ENCODE measurements around the gene IGF2BP1.

Gene IGF2BP1

DNA sequence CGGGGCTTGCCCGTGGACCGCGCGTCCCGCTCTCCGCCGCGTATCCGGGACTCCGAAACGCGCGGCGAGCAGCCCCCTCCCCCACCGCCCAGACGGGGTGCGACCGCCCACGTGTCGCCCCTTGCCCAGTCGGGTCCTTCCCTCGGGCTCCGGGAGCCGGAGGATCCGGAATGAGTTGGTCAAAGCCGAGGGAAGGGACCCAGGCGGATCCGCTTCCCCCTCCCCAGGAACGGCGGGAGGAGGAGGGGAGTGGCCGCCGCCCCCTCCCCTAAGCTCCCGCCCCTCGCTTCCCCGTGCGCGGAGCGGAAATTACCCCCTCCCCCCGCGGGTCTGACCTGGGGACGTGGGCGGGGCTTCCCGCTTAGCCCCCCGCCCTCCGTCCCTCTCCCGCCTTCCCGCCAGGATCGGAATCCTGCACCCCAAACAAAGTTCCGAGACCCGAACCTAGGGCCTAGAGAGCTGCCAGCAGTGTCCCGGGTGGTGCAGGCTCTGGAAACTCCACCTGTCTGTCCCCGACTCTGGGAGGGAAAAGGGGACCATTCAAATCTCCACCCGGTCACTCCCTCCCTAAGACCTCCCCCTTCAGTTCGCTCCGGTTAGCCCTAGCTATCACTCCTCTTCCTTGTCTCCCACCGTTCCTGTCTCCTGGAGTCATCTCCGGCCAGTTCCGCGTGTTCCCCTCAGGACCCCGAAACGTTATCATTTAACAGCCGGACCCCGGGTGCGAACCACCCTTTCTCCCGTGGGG lies 1.0 kb upstream of the IGF2BP1 start:
- DNase-seq (no peak), ATAC-seq (ENCODE audit: insufficient read depth, low read depth) (no peak)
- H2AFZ ChIP-seq (ENCODE audit: low read depth, low read length): no peak overlapping the region
- H3K4me3 ChIP-seq (ENCODE audit: low read depth in 1 of 2, low read length in 2 of 2): no peak overlapping the region
- no peaks in the 10 kb centered on the region for H3K9me3 ChIP-seq (ENCODE audit: insufficient read depth, low read length, severe bottlenecking)
- H3K9ac ChIP-seq (ENCODE audit: low read depth, low read length): no peak overlapping the region
- H3K27ac ChIP-seq (ENCODE audit: low read length): no peak overlapping the region
- H3K4me2 ChIP-seq (ENCODE audit: insufficient read depth, low read length): no peak overlapping the region
- H3K79me2 ChIP-seq (ENCODE audit: insufficient read depth, low read length): no peaks in the 10 kb centered on the region
- H3K4me1 ChIP-seq (ENCODE audit: insufficient read depth, low read length): no peaks in the 10 kb centered on the region
- no peak for TF ChIP-seq EZH2 (IDR thresholded peaks at IDR 0.05; ENCODE audit: borderline replicate concordance, low read depth, low read length, severe bottlenecking)
- TF ChIP-seq, protein P1, sequence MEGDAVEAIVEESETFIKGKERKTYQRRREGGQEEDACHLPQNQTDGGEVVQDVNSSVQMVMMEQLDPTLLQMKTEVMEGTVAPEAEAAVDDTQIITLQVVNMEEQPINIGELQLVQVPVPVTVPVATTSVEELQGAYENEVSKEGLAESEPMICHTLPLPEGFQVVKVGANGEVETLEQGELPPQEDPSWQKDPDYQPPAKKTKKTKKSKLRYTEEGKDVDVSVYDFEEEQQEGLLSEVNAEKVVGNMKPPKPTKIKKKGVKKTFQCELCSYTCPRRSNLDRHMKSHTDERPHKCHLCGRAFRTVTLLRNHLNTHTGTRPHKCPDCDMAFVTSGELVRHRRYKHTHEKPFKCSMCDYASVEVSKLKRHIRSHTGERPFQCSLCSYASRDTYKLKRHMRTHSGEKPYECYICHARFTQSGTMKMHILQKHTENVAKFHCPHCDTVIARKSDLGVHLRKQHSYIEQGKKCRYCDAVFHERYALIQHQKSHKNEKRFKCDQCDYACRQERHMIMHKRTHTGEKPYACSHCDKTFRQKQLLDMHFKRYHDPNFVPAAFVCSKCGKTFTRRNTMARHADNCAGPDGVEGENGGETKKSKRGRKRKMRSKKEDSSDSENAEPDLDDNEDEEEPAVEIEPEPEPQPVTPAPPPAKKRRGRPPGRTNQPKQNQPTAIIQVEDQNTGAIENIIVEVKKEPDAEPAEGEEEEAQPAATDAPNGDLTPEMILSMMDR (IDR thresholded peaks at IDR 0.05; ENCODE audit: borderline replicate concordance, extremely low read depth, low read length, poor library complexity, severe bottlenecking): no peak
- H3K36me3 ChIP-seq (ENCODE audit: insufficient read depth, low read length): no peaks in the 10 kb centered on the region
- no peaks in the 10 kb centered on the region for H4K20me1 ChIP-seq (ENCODE audit: insufficient read depth, low read length)
- H3K27me3 ChIP-seq (ENCODE audit: insufficient read depth, low read length, poor library complexity): peaks cover 23% of the 10 kb centered on the region

DNA sequence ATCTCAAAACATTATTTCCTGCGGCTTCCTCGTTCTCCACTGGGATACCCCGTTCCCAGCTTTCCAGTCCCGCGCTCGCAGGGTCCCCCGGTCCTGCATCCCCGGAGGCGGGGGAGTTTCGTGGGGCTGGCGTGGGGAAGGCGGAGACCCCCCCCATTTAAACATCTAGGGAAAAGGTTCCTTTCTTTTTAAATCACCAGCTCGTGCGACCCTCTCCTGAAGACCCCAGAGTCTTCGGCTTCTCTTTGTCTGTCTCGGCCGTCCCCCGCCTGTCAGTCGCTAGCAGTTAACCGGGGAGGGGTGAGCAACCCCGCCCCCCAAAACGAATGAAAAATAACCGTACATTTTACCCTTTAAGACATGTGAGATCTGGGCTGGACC lies 473 bp upstream of the IGF2BP1 start:
- peaks cover 29% of the 10 kb centered on the region for H3K27me3 ChIP-seq (ENCODE audit: insufficient read depth, low read length, poor library complexity)

DNA sequence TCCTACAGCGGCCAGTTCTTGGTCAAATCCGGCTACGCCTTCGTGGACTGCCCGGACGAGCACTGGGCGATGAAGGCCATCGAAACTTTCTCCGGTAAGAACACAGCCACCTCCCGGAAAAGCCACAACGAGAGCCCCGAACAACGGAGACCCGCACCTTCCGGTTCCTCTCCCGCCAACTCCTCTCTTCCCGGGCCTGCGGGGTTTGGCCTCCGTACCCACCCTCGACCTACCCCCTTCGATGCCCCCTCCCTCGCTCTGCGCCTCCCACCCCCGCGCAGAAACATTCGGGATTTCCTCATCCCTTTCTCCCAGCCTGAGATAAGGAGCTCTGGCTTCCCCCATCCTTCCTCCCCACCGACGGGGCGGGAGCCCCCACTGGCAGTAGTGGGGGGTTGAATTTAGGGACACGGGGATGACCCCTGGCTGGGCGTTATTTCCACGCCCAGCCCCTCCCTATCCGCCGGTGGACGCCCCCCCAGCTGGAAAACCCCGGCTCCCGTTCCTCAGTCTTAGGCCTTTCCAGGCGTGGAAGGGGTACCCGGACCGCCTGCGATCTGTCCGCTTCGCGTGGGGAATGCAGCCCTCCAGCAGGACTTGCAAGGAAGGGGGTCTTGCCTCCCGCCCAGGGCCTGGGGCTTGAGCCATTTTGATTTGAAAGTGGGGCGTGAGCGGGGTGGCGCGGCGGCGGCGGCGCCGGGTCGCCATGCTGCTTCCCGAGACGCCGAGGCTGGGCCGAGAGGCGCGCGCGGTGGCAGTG lies 822 bp downstream of the IGF2BP1 start:
- Histone ChIP-seq H3K9me3 (ENCODE audit: insufficient read depth, low read length, severe bottlenecking) (no peaks in the 10 kb centered on the region), H3K27ac (ENCODE audit: low read length) (no peak overlapping the region), H3K79me2 (ENCODE audit: insufficient read depth, low read length) (no peaks in the 10 kb centered on the region), H3K9ac (ENCODE audit: low read depth, low read length) (no peak overlapping the region), H2AFZ (ENCODE audit: low read depth, low read length) (no peak overlapping the region), H3K4me1 (ENCODE audit: insufficient read depth, low read length) (no peaks in the 10 kb centered on the region), H3K4me2 (ENCODE audit: insufficient read depth, low read length) (no peak overlapping the region), H4K20me1 (ENCODE audit: insufficient read depth, low read length) (no peaks in the 10 kb centered on the region), H3K4me3 (ENCODE audit: low read depth in 1 of 2, low read length in 2 of 2) (no peak overlapping the region), H3K27me3 (ENCODE audit: insufficient read depth, low read length, poor library complexity) (peaks cover 34% of the 10 kb centered on the region), H3K36me3 (ENCODE audit: insufficient read depth, low read length) (no peaks in the 10 kb centered on the region)
- DNase-seq (no peak), ATAC-seq (ENCODE audit: insufficient read depth, low read depth) (no peak)
- TF ChIP-seq EZH2 (IDR thresholded peaks at IDR 0.05; ENCODE audit: borderline replicate concordance, low read depth, low read length, severe bottlenecking): no peak
- TF ChIP-seq, protein P1 (IDR thresholded peaks at IDR 0.05; ENCODE audit: borderline replicate concordance, extremely low read depth, low read length, poor library complexity, severe bottlenecking): no peak

More for the DNA sequence above, 473 bp upstream of the IGF2BP1 start:
- H3K4me3 ChIP-seq (ENCODE audit: low read depth in 1 of 2, low read length in 2 of 2): no peak overlapping the region
- H3K4me2 ChIP-seq (ENCODE audit: insufficient read depth, low read length): no peak overlapping the region
- no peaks in the 10 kb centered on the region for H4K20me1 ChIP-seq (ENCODE audit: insufficient read depth, low read length)
- no peak overlapping the region for H3K9ac ChIP-seq (ENCODE audit: low read depth, low read length)
- no peak overlapping the region for H3K27ac ChIP-seq (ENCODE audit: low read length)
- no peak overlapping the region for H2AFZ ChIP-seq (ENCODE audit: low read depth, low read length)
- ATAC-seq (ENCODE audit: insufficient read depth, low read depth) (no peak), DNase-seq (no peak)
- H3K79me2 ChIP-seq (ENCODE audit: insufficient read depth, low read length): no peaks in the 10 kb centered on the region
- no peak for TF ChIP-seq EZH2 (IDR thresholded peaks at IDR 0.05; ENCODE audit: borderline replicate concordance, low read depth, low read length, severe bottlenecking)
- TF ChIP-seq, protein P1 (IDR thresholded peaks at IDR 0.05; ENCODE audit: borderline replicate concordance, extremely low read depth, low read length, poor library complexity, severe bottlenecking): no peak
- H3K9me3 ChIP-seq (ENCODE audit: insufficient read depth, low read length, severe bottlenecking): no peaks in the 10 kb centered on the region
- H3K4me1 ChIP-seq (ENCODE audit: insufficient read depth, low read length): no peaks in the 10 kb centered on the region
- H3K36me3 ChIP-seq (ENCODE audit: insufficient read depth, low read length): no peaks in the 10 kb centered on the region
